ENCODE data around the gene ZCCHC14.
"Not testable (repeated sequence)": the region's sequence is repeated elsewhere in the genome, so short reads cannot be mapped to it uniquely, and the experiment has no call there.

ZCCHC14 gene

GRCh38 chr16:87495578-87496446, 3.0 kb upstream of the ZCCHC14 start:
- no peak for DNase-seq

GRCh38 chr16:87493608-87494280, 920 bp upstream of the ZCCHC14 start:
- DNase-seq, result no peak

GRCh38 chr16:87492291-87492630, 563 bp downstream of the ZCCHC14 start:
- no peak for DNase-seq

- no peak for DNase-seq
These were observed 1.1 kb downstream of the ZCCHC14 start for GRCh38 chr16:87491522-87492290.

- peak in 3 of 4 experiments; percentile 13 to 42 (median 18) for DNase-seq
These were observed 1.9 kb downstream of the ZCCHC14 start for GRCh38 chr16:87490799-87491521.

- DNase-seq, result no peak
These were observed 2.6 kb downstream of the ZCCHC14 start for GRCh38 chr16:87490096-87490798.

- DNase-seq, result no peak
These were observed 3.3 kb downstream of the ZCCHC14 start for GRCh38 chr16:87489434-87490045.

- DNase-seq, result not testable (repeated sequence)
These were observed 3.9 kb downstream of the ZCCHC14 start for GRCh38 chr16:87488960-87489359.

- no peak for DNase-seq
These were observed 5.4 kb downstream of the ZCCHC14 start for GRCh38 chr16:87487361-87487924.

- no peak for DNase-seq
These were observed 6.0 kb downstream of the ZCCHC14 start for GRCh38 chr16:87486713-87487247.

GRCh38 chr16:87486282-87486681, 6.5 kb downstream of the ZCCHC14 start:
- DNase-seq, result no peak

- not testable (repeated sequence) for DNase-seq
These were observed 7.0 kb downstream of the ZCCHC14 start for GRCh38 chr16:87485792-87486191.

- DNase-seq, result no peak
These were observed 8.1 kb downstream of the ZCCHC14 start for GRCh38 chr16:87484487-87485331.

- no peak for DNase-seq
These were observed 9.3 kb downstream of the ZCCHC14 start for GRCh38 chr16:87483481-87483880.

GRCh38 chr16:87482670-87483069, 10.2 kb downstream of the ZCCHC14 start:
- DNase-seq, result not testable (repeated sequence)

GRCh38 chr16:87482266-87482665, 10.6 kb downstream of the ZCCHC14 start:
- DNase-seq, result no peak

- DNase-seq, result not testable (repeated sequence)
These were observed 11.1 kb downstream of the ZCCHC14 start for GRCh38 chr16:87481711-87482110.

- not testable (repeated sequence) for DNase-seq
These were observed 15.4 kb downstream of the ZCCHC14 start for GRCh38 chr16:87477209-87477981.

- DNase-seq, result no peak
These were observed 18.2 kb downstream of the ZCCHC14 start for GRCh38 chr16:87474566-87474996.
